Karpas-422 (cell line): ENCODE results near the gene PLA2G4A. TPM values are rescaled to one million over a fixed set of nuclear protein-coding genes. Genes with fewer than 3 reads are reported as not detected.

Experiments used
- DNase-seq: peaks from one replicate; pipeline ENCODE4 v3.0.0-alpha.2; 2015
- H2AFZ ChIP-seq: fragments of 200-600 bp; sonication (generic); 2 replicates; pipeline ENCODE4 v1.6.1; 2014; ENCODE audit warnings: antibody characterized with exemption, low read length, mixed read lengths
- H3K27ac ChIP-seq: fragments of 200-600 bp; sonication (generic); 2 replicates; pipeline ENCODE4 v1.5.1; 2014; ENCODE audit warnings: mild to moderate bottlenecking, low read length, moderate library complexity
- H3K27me3 ChIP-seq: fragments of 200-600 bp; sonication (generic); 2 replicates; pipeline ENCODE4 v1.6.1; 2014; ENCODE audit warnings: low read length, mixed read lengths
- H3K36me3 ChIP-seq: fragments of 200-600 bp; sonication (generic); 2 replicates; pipeline ENCODE4 v1.6.1; 2014; ENCODE audit warnings: low read length, mixed read lengths; ENCODE audit not compliant: insufficient read depth
- H3K4me1 ChIP-seq: fragments of 200-600 bp; sonication (generic); 2 replicates; pipeline ENCODE4 v1.6.1; 2014; ENCODE audit warnings: mild to moderate bottlenecking, low read length, mixed read lengths
- H3K4me2 ChIP-seq: fragments of 200-600 bp; sonication (generic); 2 replicates; pipeline ENCODE4 v1.6.1; 2014; ENCODE audit warnings: low read length, low read depth, mild to moderate bottlenecking; ENCODE audit not compliant: poor library complexity, severe bottlenecking
- H3K4me3 ChIP-seq: fragments of 200-600 bp; sonication (generic); 2 replicates; pipeline ENCODE4 v1.5.1; 2014; ENCODE audit warnings: mild to moderate bottlenecking, antibody characterized with exemption, low read length, mixed read lengths
- H3K79me2 ChIP-seq: fragments of 200-600 bp; sonication (generic); 2 replicates; pipeline ENCODE4 v1.6.1; 2014; ENCODE audit warnings: mild to moderate bottlenecking, low read length, mixed read lengths
- H3K9ac ChIP-seq: fragments of 200-600 bp; sonication (generic); 2 replicates; pipeline ENCODE4 v1.6.0; 2014; ENCODE audit warnings: low read length
- H3K9me2 ChIP-seq: fragments of 200-600 bp; sonication (generic), shearing (Covaris generic); replicated peaks from 2 replicates; pipeline ENCODE4 v1.6.0; 2014; ENCODE audit warnings: mild to moderate bottlenecking, low read length, moderate library complexity; ENCODE audit not compliant: insufficient read depth
- H3K9me3 ChIP-seq: fragments of 300-700, 200-600 bp; sonication (generic); 2 replicates; pipeline ENCODE4 v1.6.1; 2014; ENCODE audit warnings: low read length, mixed read lengths
- H4K20me1 ChIP-seq: fragments of 200-600 bp; sonication (generic); 2 replicates; pipeline ENCODE4 v1.6.1; 2014; ENCODE audit warnings: mild to moderate bottlenecking, antibody characterized with exemption, low read length, low read depth; ENCODE audit not compliant: insufficient read depth
- total RNA-seq: library from RNA; depleted of rRNA; stranded (reverse); fragments of >200 nt; shearing (Covaris generic); gene quantifications from 2 replicates; pipeline ENCODE4 v1.2.3, GENCODE V29; 2014; ENCODE audit warnings: low replicate concordance

PLA2G4A gene
- total RNA-seq, 1 experiment from 2014 or later = not detected

DNA sequence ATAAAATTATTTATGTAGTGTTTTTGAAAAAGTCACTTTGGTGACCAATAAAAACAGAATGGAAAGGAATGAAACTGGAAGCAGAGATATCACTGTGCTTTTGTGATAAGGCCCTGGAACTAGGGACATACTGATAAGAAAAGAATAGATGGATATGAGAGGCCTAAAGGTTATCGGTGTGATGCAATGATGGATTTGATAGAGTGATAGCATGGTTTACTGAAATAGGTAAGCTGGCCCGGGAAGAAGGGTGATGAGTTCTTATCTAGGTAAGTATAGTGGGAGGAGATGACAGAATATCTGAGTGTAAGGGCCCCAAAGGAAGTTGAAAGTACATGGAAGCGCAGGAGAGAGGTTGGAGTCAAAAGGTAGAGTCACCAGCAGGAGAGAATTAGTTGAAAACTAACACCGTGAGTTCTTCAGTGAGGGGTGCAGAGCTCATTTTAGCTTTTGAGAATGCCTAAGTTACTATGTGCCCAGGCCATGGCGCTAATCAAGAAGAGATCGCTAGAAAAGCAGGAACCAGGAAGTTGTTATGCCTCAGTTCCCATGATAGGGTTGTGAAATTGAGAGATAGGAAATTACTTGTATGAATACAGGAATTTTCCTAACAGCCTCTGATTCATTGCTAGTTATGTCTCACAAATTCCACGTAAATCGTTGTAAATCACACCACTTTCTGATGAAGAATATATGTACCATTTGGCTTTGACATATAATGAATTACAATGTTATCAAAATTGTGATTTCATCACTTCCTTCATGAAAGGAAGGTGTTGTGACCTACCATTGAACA, 115.3 kb downstream of the PLA2G4A start:
- H3K27me3 ChIP-seq = no peaks in the 10 kb centered on the region
- no peaks in the 10 kb centered on the region for H3K4me1 ChIP-seq
- H3K9ac ChIP-seq = no peak overlapping the region
- H4K20me1 ChIP-seq = no peaks in the 10 kb centered on the region
- no peak overlapping the region for H3K4me2 ChIP-seq
- H2AFZ ChIP-seq = no peak overlapping the region
- H3K79me2 ChIP-seq = no peaks in the 10 kb centered on the region
- H3K9me2 ChIP-seq = no peaks in the 10 kb centered on the region
- H3K27ac ChIP-seq = no peak overlapping the region
- no peaks in the 10 kb centered on the region for H3K36me3 ChIP-seq
- no peak for DNase-seq
- H3K4me3 ChIP-seq = no peak overlapping the region
- no peaks in the 10 kb centered on the region for H3K9me3 ChIP-seq

DNA sequence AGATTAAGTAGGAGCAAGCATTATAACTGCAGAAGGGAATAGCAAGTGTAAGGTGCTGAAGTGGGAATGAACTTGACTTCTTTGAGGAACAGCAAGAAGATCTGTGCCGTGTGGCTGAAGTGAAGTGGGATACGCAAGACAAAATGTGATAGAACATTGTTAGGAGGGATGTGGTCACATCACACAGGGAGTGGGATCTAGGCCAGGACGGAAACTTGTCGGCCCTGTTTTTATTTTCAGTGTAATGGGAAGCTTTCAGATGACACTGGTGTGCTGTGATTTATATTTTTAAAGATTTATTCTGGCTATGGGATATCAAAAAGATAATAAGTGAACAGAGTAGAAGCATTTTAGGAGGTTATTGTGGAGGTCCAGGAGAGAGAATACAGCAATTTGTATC, 116.4 kb downstream of the PLA2G4A start:
- Histone ChIP-seq H3K9me2 (no peaks in the 10 kb centered on the region), H3K27ac (no peak overlapping the region), H3K9ac (no peak overlapping the region), H3K27me3 (no peaks in the 10 kb centered on the region), H2AFZ (no peak overlapping the region), H3K4me2 (no peak overlapping the region), H4K20me1 (no peaks in the 10 kb centered on the region), H3K4me1 (no peaks in the 10 kb centered on the region), H3K79me2 (no peaks in the 10 kb centered on the region), H3K36me3 (no peaks in the 10 kb centered on the region), H3K4me3 (no peak overlapping the region), H3K9me3 (no peaks in the 10 kb centered on the region)
- no peak for DNase-seq

DNA sequence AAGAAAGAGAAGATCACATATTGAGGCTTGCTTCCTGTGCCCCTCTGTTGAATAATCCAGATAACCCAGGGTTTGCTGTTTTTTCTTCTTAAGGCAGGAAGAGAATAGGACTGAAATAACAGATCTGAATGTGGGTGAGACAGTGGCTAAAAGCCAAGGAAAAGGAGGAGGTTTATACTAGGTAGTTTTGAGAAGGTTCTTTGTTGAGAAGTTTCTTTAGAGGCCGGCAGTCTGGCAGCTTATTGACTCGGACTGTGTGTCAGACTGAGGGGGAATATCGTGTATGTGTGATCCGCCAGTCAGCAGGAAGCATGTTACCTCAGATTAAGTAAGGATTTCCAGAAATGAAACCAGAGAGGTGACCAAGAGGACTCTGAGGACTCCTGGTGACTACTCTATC, 119.8 kb downstream of the PLA2G4A start:
- Histone ChIP-seq H3K4me2 (no peak overlapping the region), H2AFZ (no peak overlapping the region), H3K9me3 (no peaks in the 10 kb centered on the region), H4K20me1 (no peaks in the 10 kb centered on the region), H3K36me3 (no peaks in the 10 kb centered on the region), H3K9ac (no peak overlapping the region), H3K27me3 (no peaks in the 10 kb centered on the region), H3K4me1 (no peaks in the 10 kb centered on the region), H3K79me2 (no peaks in the 10 kb centered on the region), H3K9me2 (no peaks in the 10 kb centered on the region), H3K4me3 (no peak overlapping the region), H3K27ac (no peak overlapping the region)
- DNase-seq = no peak

DNA sequence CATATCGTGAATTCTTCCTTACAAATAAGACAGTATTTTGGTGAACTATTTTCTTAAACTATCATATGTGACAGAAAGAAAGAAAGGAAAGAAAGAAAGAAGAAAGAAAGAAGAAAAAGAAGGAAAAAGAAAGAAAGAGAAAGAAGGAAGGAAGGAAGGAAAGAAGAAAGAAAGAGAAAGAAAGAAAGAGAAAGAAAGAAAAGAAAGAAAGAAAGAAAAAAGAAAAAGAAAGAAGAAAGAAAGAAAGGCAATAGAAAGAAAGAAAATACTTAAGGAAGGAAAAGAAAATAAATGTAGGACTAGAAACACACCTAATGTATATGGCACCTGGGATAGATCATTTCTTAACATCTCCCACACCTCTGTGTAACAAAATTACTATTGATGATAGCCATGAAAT, 120.4 kb downstream of the PLA2G4A start:
- Histone ChIP-seq H3K4me1 (no peaks in the 10 kb centered on the region), H3K27me3 (no peaks in the 10 kb centered on the region), H3K9me2 (no peaks in the 10 kb centered on the region), H3K27ac (no peak overlapping the region), H3K9me3 (no peaks in the 10 kb centered on the region), H3K9ac (no peak overlapping the region), H3K4me3 (no peak overlapping the region), H3K79me2 (no peaks in the 10 kb centered on the region), H3K36me3 (no peaks in the 10 kb centered on the region), H3K4me2 (no peak overlapping the region), H2AFZ (no peak overlapping the region), H4K20me1 (no peaks in the 10 kb centered on the region)
- no peak for DNase-seq

DNA sequence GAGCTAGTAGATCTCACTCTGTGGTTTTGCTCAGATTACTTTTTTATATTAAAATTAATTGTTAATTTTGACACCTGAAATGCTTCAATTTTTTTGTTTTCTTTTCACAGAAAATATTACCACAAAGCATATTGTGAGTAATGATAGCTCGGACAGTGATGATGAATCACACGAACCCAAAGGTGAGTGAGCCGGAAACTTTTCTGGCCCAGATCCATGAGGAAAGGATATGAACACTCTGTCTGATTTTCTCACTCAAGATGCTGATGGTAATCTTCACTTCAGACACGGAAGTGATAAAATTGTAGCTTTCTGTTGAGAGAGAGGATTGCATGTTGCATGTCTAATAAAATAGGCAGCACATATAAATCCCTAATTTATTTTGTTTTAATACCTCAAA, 121.8 kb downstream of the PLA2G4A start:
- H3K9ac ChIP-seq = no peak overlapping the region
- no peak overlapping the region for H3K4me3 ChIP-seq
- no peak overlapping the region for H2AFZ ChIP-seq
- H3K4me2 ChIP-seq = no peak overlapping the region
- H3K27me3 ChIP-seq = no peaks in the 10 kb centered on the region
- H3K27ac ChIP-seq = no peak overlapping the region
- no peaks in the 10 kb centered on the region for H3K9me3 ChIP-seq
- no peaks in the 10 kb centered on the region for H3K79me2 ChIP-seq
- no peaks in the 10 kb centered on the region for H3K9me2 ChIP-seq
- no peaks in the 10 kb centered on the region for H3K36me3 ChIP-seq
- no peaks in the 10 kb centered on the region for H3K4me1 ChIP-seq
- H4K20me1 ChIP-seq = no peaks in the 10 kb centered on the region
- no peak for DNase-seq

DNA sequence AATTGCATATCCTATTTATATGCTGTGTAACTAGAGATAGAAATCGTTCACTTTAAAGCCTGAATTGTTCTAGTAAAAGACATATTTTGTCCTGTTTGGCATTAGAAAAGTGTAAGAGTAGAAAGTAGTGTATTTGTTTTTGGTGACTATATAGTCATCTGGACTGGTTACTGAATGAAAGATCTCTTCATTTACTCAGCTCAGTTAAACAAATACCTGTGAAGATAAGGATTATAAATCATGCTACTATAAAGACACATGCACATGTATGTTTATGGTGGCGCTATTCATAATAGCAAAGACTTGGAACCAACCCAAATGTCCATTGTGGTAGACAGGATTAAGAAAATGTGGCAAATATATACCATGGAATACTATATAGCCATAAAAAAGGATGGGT, 125.1 kb downstream of the PLA2G4A start:
- no peak overlapping the region for H2AFZ ChIP-seq
- no peaks in the 10 kb centered on the region for H3K36me3 ChIP-seq
- no peak overlapping the region for H3K27ac ChIP-seq
- no peaks in the 10 kb centered on the region for H3K4me1 ChIP-seq
- no peaks in the 10 kb centered on the region for H3K9me3 ChIP-seq
- H3K79me2 ChIP-seq = no peaks in the 10 kb centered on the region
- no peak for DNase-seq
- no peak overlapping the region for H3K4me3 ChIP-seq
- H3K27me3 ChIP-seq = no peaks in the 10 kb centered on the region
- H3K9ac ChIP-seq = no peak overlapping the region
- H3K9me2 ChIP-seq = no peaks in the 10 kb centered on the region
- H3K4me2 ChIP-seq = no peak overlapping the region
- no peaks in the 10 kb centered on the region for H4K20me1 ChIP-seq

DNA sequence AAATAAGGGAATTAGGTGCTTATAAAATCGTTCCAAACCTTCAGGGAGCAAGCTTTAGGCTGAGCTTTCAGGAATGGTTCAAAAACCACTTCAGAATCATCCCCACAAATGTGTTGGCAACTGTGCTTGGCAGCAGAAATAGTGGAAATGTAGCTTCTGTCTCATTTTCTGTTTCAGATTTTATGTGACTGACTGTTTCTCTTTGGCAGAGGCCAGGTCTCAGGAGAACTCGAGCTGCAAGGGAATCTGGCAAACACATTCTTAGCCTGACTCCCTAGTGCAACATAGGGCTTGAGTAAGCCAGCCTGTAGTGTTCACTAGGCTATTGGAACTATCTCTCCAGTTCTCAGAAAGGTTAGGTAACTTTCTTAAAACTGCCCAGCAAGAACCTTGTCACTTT, 128.6 kb downstream of the PLA2G4A start:
- no peak overlapping the region for H3K4me3 ChIP-seq
- DNase-seq = no peak
- no peak overlapping the region for H3K4me2 ChIP-seq
- H3K79me2 ChIP-seq = no peaks in the 10 kb centered on the region
- no peaks in the 10 kb centered on the region for H3K4me1 ChIP-seq
- no peak overlapping the region for H3K27ac ChIP-seq
- no peak overlapping the region for H2AFZ ChIP-seq
- no peaks in the 10 kb centered on the region for H3K9me2 ChIP-seq
- H3K9me3 ChIP-seq = no peaks in the 10 kb centered on the region
- H3K27me3 ChIP-seq = no peaks in the 10 kb centered on the region
- H4K20me1 ChIP-seq = no peaks in the 10 kb centered on the region
- no peak overlapping the region for H3K9ac ChIP-seq
- no peaks in the 10 kb centered on the region for H3K36me3 ChIP-seq

DNA sequence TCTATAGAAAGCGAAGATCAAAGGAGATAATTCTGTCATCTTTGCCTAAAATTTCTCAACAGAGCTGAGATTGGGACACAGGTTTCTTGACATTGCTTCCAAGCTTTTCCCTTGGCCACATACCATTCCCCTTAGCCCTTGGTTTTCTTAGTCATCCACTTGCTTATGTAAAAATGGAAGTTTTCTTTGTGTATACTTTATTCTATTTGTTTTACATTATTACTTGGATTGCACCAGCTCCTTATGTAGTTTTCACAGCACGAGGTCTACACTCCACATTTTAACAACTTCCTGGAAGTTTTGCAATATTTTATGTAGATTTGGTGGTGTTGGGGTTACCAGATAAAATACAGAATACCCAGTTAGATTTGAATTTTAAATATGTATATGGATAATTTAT, 129.8 kb downstream of the PLA2G4A start:
- Histone ChIP-seq H3K79me2 (no peaks in the 10 kb centered on the region), H3K4me1 (no peaks in the 10 kb centered on the region), H3K9ac (no peak overlapping the region), H3K9me3 (no peaks in the 10 kb centered on the region), H2AFZ (no peak overlapping the region), H3K36me3 (no peaks in the 10 kb centered on the region), H4K20me1 (no peaks in the 10 kb centered on the region), H3K4me3 (no peak overlapping the region), H3K4me2 (no peak overlapping the region), H3K27me3 (no peaks in the 10 kb centered on the region), H3K9me2 (no peaks in the 10 kb centered on the region), H3K27ac (no peak overlapping the region)
- no peak for DNase-seq
